Measurements from ENCODE around the gene FBXW7.
A peak's percentile ranks its signal among the peaks of the same experiment; 100 is the strongest.

FBXW7 gene

DNA sequence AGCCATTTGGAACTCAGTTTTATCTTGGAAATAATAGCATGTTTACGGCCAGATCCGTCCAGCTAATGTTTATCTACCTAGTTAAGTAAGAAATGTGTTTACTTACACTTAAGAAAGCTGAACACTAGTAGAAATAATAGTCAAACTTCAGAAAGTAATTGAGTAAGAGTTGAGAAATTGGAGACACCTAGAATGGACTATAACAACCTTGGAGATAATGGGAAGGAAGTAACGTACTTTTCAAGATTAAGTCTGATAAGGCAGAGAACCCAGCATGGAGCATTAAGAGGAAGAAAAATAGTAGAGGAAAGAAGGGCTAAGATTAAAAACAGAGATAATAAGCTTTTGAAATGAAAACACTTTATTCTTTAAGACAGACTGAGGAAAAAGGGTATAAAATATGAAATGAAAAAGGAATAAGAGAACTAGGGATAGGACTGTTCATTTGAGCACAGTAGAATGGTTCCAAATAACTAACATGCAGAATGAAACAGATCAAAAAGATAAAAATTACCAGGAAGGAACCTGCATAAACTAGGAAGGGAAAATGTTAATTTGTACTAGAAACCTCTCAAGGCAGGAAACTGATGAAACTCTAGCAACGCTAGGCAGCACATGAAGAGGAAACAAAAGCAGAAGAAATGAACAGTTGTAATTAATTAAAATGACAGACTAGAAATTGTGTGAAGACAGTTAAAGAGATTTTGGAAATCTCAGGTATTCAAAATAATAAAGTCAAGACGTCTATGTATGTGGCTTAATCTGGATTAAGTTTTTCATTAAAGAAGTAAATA is 71.7 kb downstream of the FBXW7 start:
- DNase-seq = no peak

DNA sequence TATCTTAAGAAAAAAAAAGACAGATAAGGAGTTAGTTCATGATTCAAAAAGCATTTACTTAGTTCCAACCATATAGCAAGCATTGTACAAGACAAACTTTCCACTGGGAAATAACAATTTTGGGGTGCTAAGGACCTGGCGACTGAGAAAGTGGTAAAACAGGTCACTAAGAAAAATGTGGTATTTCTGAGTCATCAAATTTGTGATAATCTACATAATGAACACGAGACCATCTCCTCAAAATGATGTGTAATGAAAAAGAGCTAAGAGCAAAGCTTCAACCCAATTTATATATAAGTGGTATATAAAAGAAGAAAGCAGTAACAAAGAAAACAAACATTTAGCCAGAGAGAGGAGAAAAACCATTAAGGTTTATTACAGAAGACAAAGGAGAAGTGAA is 72.3 kb downstream of the FBXW7 start:
- no peak for DNase-seq

DNA sequence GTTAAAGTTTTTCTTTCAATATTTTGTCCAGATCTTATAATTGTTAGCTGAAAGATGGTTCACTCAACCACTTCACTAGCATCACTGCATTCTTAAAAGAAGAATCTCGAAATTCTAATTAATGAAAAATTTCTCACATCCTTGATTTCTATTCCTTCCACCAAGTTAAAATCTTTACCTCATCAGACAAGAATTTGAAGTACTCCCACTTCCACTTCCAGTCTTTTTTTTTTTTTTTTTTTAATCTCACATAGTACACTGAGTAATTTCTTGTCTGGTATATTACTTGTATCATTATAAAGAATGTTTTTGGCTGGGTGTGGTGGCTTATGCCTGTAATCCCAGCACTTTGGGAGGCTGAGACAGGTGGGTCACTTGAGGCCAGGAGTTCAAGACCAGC is 73.2 kb downstream of the FBXW7 start:
- DNase-seq = no peak

DNA sequence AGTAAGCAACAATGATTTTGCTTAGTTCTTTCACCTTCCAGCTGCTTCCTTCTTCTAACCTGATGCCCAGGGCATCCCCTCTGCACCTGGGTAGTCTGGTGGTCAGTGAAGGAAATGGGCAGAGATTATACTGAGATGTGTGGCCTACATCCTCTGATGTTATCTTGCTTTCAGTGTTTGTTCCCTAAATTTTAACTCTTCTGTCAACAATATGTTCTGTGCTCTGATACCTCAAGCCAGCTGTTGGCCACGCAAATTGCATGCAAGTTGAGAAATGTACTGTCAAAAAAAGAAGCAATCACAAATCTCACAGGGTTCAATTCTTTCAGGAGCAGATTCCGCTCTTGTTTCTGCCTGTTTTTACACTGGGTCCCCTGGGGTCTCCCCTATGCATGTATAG is 73.8 kb downstream of the FBXW7 start:
- DNase-seq = no peak

DNA sequence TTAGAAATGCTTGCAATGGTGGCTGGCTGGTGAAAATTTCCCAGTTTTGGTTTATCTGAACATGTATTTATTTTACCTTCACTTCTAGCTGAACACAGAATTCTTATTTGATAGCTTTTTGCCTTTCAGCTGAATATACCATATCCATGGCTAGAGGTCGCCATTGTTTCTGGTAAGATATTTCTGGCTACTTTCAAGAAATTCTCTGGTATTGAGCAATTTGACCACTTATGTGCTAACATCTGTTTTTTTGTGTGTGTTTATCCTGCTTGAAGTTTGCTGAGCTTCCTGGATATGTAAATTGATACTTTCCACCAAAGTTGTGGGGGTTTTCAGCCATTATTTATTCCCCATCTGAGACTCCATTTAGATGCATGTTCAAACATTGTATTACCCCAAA is 75.4 kb downstream of the FBXW7 start:
- DNase-seq = no peak

DNA sequence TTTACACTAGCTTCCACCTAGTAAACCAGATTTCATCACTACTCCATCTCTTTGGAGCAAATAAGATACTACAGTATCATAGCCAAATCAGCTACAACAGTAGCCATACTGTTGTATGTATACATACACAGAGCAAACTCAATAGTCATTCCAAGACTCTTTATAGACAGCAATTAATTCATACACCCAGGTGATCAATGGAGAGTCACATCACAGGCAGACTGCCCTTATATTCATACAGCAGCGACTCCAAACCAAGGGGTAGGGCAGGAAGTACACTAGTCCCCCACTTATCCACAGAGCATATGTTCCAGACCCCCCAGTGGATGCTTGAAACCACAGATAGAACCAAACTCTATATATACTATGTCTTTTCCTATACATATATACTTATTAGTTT is 76.6 kb downstream of the FBXW7 start:
- no peak for DNase-seq

DNA sequence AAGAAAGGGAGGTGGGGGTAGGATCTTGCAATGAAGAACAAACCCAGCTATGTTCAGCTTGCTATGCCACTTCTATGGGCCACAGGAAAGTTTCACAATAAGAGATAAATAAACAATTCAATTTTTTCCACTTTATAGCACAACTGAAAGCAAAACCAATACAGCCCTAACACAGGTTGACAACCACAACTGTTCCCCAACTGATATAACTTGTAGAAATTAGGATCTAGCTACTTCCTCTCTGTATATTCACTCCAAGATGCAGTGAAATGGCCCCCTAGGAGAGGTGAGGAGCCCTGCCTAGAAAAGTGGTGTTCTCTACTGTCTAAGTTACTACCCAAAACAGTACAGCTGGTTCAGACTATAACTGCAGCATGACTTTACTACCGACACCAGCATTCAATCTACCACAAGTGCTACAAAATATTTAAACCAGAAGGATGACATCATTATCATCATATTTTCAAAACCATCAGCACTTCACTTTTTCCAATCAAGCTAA is 77.0 kb downstream of the FBXW7 start:
- DNase-seq = no peak

DNA sequence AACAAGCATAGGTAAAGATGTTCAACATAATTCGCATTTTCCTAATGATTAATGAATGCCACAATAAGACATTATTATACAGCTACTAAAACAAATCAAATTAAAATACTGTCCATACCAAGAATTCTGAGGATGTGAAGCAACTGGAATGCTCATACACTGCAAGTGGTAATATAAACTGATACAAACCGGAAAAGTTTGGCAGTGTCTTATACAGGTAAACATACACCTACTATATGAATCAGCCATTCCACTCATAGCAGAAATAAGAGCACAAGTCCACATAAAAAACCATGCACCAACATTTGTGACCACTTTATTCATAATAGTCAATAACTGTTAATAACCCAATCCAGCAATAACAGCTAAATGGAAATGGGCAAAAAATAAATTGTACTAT is 79.3 kb downstream of the FBXW7 start:
- no peak for DNase-seq

DNA sequence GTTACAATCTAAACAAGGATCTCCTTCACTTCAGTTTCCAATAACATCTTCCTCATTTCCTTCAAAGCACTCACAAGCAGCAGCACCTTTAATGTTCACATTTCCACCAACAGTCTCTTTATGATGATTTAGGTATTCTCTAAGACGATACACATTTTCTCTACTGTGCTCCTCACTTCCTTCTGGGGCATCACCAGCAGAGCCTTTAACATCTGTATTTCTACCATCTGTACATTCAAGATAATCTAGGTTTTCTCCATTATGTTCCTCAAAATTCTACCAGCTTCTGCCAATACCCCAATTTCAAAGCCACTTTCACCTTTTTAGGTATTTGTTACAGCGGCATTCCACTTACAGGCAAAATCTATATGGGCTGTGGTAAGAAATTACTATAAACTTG is 80.6 kb downstream of the FBXW7 start:
- no peak for DNase-seq

DNA sequence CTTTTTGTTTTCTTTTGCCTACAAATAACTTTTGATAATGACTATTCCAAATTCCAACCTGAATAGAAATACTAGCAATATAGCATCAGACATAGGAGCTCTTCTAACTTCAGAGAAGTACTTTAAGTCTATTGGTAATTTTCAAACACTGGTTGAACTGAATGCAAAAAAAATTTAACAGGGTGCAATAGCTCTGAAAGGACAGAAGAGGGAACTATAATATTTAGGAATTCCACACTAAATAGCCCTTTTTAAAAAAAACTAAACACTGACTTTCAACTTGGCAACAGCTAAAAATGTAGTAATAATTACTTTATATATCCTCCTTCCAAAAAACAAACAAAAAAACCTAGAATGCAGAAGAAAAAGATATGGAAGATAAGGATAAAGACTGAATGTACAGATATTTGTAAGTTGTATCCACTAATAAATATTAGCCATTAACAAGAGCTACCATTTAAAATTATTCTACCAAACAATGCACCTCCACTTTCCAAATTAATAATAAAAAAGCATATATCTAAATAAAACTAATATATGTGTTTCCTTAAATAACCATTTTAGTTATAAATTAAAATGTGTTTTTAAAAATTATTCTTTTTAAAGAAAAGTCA is 81.4 kb downstream of the FBXW7 start:
- peak in 1 of 3 experiments; percentile 40 for DNase-seq

DNA sequence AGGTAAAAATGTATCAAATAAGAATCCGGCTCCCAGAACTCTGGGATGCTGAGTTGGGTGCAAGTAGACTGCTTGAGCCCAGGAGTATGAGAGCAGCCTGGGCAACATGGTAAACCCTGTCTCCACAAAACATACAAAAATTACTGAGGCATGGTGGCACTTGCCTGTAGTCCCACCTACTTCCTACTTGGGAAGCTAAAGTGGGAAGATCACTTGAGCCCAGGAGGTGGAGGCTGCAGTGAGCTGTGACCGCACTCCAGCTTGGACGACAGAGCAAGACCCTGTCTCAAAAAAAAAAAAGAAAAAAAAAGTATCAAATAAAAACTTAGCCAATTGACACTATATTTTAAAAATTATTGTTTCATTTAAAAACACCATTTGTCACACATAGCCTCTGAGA is 84.4 kb downstream of the FBXW7 start:
- DNase-seq = peak in 1 of 3 experiments; percentile 16

DNA sequence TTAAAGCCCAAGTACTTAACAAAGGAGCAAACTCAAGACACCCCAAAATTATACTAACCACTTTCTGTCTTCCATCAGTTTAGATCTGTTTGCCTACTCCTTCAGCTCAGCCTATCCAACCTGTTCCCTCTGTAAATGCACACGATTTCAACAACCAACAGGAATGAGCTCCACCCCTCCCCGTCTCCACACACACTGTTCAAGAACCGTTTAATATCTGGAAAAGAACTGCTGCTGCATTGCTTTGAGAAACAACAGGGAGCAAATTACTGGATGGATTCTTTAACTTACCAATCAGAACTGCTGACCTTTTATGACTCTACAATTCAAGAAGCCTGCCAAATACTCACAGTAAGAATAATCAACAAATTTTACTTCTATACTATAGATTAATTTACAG is 87.0 kb downstream of the FBXW7 start:
- peak in 1 of 3 experiments; percentile 28 for DNase-seq

DNA sequence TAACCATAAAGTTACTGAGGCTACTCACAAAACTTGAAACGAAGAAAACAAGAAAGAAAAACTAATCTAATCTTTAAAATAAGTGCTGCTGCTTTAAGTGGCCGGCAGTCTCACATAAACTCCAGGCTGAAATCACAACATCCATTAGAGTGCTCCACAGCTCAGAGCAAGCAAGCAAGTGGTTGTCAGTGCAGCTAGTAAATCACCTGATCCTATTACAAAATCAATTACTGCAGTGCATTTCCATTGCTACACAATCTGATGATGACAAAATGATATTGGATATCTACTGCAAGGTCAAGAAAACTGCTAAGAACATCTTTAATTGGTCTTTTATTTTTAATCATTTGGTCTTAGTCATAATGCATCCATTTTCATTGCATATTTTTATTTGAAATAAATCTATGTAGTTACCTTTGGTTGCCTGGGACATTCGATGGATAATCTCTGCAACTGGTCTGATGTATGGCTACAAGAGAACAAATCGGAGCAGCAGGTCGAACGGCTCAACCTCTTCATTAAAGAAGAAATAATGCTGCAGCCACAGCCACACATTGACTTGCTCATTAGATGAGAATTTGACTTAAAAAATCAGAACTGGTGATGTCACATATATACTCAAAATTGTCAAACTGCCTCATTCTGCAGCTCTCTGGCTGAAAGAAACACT is 87.7 kb downstream of the FBXW7 start:
- DNase-seq = peak in 2 of 3 experiments; percentile 18 to 27

DNA sequence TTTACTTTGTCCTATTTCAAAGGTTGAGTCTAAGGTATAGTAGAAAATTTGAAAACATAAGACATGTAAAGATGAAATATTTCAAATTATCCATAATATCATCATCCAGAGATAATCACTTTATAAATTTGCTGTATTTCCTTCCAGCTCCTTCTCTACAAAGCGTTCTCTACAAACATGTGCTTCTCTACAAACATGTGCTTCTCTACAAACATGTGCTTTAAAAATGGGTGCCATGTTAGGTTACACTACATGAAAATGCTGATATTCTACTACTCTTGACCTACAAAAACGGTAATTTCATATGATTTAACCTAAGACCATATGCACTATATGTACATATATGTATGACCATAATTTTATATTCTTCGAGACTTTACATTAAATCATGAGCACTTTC is 92.0 kb downstream of the FBXW7 start:
- DNase-seq = no peak

DNA sequence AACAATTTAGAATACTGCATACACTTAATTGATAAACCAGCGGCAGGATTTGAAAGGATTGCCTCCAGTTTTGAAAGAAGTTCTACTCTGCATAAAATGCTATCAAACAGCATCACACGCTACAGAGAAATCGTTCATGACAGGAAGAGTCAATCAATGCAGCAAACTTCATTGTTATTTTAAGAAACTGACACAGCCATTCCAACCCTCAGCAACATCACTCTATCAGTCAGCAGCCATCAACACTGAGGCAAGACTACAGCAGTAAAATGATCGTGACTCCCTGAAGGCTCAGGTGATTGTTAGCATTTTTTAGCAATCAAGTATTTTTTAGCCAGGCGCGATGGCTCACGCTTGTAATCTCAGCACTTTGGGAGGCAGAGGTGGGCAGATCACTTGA is 98.3 kb downstream of the FBXW7 start:
- DNase-seq = no peak

DNA sequence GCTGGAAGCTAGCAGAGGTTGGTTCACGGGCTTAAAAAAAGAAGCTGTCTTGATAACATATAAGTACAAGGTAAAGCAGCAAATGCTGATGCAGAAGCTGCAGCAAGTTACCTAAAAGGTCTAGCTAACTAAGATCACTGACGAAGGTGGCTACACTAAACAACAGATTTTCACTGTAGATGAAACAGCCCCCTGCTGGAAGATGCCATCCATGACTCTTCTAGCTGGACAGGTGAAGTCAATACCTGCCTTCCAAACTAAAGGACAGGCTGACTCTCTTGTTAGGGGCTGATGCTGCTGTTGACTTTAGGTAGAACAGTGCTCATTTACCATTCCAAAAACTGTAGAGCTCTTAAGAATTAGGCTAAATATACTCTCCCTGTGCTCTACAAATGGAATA is 99.5 kb downstream of the FBXW7 start:
- DNase-seq = no peak

DNA sequence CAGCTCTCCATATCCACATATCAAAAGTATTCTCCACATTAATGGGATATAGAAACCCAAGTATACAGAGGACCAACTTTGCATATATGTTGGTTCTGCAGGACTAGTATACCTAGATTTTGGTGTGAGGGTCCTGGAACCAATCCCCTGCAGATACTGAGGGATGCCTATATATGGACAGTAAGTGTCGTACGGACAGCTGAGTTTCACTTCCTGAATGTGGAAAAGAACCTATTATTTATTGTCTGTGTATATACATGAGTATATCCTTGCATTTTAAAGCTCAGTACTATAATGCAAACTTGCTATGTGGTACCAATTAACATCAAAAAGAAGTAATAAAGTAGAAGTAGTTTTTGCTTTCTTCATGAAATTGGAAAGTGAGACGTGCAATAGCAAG is 101.9 kb downstream of the FBXW7 start:
- no peak for DNase-seq

DNA sequence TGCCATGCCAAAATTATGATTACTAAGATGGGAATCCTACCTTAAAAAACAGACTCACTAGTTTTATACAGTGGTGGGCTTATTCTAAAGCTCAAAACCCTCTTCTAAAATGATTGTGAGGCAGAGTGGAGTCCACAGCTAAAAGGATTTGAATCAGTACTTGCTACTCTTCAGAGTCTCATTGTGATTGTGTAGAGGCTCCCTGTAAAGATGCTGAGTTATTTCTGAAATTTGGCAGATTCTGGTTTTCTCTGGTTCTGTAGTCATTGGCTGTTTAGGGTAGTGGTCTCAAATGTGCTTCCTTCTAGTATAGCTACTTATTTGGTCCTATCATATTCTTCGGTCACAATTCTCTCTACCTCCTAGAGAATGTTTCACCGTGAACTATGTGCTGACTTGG is 104.1 kb downstream of the FBXW7 start:
- no peak for DNase-seq

DNA sequence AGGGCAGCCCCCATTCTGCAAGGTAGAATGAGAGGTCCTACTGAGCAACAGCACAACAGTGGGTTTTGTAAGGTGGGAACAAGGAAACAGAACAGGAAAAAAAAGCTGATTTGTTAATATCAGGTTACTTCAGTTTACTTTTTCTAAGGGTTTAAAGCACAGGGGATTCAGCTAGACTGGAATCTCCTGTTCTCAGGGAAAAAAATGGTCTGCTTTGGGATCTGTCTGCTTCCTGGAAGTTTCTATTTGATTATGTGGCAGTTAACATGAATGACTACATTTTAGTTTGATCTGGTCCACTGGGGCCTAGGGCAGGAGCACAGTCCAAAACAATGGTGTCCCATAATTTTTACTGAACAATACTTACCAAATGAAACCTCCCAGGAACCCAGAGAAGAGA is 104.6 kb downstream of the FBXW7 start:
- DNase-seq = no peak

DNA sequence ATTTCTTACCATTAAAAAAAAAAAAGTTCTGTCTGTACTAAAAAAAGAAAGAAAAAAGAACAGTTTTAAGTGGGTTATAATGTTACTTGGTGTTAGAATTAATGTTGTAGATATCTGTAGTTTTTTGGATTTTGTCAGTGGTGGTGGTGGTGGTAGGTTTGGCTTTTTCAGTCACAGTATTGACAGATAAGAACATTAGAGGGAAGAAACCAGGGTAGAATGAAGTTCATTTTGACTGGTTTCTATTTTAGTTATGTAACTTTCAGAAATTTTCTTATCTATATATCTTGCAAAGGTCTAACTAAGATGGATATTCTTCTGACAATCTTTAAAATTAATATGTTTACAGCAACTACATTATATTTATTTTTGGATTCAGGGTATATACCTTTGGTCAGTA is 105.4 kb downstream of the FBXW7 start:
- DNase-seq = no peak

DNA sequence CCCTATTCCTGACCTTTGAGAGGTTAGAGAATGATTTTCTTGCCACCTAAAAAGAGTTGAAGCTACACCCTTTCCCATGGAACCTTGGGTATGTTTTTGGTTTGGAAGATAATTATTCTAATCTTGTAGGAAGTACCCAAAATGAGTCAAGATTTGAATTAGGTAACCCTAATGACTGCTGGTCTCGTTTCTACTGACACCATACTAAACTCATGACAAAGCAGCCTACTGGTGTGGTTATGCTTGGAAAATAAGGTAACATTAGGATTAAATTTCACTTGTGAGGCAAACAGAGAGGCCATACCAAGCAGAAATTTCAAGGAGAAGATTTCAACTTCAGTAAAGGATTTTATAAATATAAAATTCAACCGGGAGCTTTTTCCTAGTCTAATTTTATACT is 107.9 kb downstream of the FBXW7 start:
- DNase-seq = no peak

DNA sequence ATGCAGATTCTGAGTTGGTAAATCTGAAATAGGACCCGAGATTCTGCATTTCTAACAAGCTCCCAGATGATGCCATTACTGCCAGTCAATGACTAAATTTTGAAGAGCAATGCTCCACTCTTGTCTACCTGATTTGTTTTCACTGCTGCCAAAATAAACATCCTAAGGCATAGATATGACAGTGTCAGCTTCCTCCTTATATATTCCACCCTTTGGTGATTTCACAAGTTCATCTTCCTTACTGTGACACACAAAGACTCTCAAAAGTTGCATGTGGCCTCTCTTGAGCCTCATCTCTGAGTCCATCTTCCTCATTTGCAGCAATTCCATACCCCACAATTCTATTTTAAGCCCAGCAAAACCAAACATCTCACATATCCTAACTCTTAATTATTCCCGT is 110.9 kb downstream of the FBXW7 start:
- DNase-seq = no peak

DNA sequence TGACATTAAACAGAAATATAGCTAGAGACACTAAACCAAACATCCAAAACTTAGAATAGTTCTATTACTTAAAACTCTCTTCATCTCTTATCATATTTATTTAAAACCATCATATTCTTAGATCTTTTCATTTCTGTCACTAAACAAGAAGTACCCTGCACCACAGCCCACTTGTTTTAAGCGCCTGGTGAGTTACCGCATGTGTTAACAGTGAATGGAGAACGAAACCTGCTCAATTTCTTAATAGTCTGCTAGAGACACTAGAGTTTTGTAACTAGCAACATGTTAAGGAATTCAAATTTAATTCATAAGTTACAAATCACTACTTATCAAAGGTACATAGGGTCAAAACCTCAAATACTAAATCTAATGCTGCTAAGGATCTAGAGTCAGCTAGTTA is 111.5 kb downstream of the FBXW7 start:
- DNase-seq = no peak

DNA sequence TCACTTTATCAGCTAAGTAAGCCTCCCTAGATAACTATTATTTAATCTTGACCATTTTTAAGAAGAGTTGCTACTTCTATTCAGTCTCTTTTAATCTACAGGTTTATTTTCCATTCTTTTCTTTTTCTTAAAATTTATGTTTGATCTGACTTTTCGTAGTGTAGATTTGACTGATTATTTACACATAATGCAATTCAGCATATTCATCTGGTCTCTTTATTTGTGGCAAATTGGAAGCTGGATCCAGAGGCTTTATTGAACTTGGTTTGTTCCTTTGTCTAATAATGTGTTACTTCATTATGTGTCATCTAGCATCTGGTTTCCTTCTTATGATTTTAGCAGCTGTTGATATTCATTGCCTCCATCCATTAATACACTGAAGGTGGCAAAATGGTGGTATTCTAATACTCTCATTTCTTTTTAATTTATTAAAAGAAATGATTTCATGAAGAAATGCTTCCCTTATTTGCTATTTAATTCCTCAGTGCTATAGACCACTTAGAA is 113.0 kb downstream of the FBXW7 start:
- no peak for DNase-seq
